Peyer's patch (tissue), 4 donors: ENCODE measurements around the gene SEMA6B.

ENCODE experiments used
- POLR2A ChIP-seq, 2 donors: fragments of 450-650 bp; IDR thresholded peaks; one replicate each; pipeline ENCODE4 v1.5.1; 2017; ENCODE audit warnings: antibody characterized with exemption in 2 of 2, mild to moderate bottlenecking in 2 of 2, moderate library complexity in 2 of 2
- TF ChIP-seq, protein P1 (sequence below), 6 experiments: fragments of 450-650 bp in 4 of 6; fragments of 200-600 bp in 2 of 6; sonication (generic) in 1 of 6; IDR thresholded peaks; one replicate each; pipeline ENCODE4 v1.5.1; 2017 to 2019; ENCODE audit warnings: antibody characterized with exemption in 6 of 6, mild to moderate bottlenecking in 3 of 6, moderate library complexity in 1 of 6

DNA sequence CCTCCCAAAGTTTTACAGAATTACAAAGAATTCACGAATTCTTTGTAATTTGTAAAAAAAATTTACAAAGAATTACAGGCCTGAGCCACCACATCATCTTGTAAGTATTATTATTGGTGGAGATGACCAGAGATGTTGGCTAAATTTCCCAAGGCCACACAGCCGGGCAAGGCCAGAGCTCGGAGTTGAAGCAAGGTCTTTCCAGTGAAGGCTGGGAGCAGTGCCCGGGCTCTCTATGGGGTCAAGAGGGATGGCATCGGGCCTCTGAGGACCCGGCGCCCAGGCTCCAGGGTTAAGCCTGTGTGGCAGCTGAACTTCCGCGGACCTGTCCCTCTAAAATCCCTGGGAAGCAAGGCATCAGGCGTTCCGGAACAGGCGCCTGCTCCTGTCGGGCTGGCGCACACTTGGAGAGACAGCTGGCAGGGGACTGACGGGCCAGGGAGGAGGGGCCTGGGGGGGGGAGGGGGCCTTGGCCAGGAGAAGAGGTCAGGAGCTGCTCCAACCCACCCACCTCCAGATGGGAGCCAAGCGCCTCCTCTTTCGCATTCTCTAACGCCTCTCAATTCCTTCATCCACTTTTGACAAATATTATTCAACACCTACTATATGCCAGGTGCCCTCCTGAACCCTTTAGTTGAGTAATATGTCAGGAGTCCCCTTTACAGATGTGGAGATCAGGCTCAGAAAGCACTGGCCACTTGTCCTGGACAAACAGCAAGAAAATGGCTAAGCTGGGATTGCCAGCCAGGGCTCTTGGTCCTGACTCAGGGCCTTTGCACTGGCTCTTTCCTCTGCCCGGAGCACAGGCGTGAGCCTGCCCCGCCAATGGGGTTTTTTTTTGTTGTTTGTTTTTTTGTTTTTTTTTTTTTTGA, 36.8 kb upstream of the SEMA6B start:
- TF ChIP-seq, protein P1, sequence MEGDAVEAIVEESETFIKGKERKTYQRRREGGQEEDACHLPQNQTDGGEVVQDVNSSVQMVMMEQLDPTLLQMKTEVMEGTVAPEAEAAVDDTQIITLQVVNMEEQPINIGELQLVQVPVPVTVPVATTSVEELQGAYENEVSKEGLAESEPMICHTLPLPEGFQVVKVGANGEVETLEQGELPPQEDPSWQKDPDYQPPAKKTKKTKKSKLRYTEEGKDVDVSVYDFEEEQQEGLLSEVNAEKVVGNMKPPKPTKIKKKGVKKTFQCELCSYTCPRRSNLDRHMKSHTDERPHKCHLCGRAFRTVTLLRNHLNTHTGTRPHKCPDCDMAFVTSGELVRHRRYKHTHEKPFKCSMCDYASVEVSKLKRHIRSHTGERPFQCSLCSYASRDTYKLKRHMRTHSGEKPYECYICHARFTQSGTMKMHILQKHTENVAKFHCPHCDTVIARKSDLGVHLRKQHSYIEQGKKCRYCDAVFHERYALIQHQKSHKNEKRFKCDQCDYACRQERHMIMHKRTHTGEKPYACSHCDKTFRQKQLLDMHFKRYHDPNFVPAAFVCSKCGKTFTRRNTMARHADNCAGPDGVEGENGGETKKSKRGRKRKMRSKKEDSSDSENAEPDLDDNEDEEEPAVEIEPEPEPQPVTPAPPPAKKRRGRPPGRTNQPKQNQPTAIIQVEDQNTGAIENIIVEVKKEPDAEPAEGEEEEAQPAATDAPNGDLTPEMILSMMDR (IDR thresholded peaks at IDR 0.05): no peak
- no peak for TF ChIP-seq POLR2A (IDR thresholded peaks at IDR 0.05)
